KMS-11 (cell line): ENCODE data around the gene CCDC154.

Experiments
- H2AFZ ChIP-seq: fragments of 200-600 bp; sonication (generic); 2 replicates; pipeline ENCODE4 v1.6.1; 2016; ENCODE audit warnings: antibody characterized with exemption, mixed run types, low read depth
- H3K27ac ChIP-seq: fragments of 200-600 bp; sonication (generic); 2 replicates; pipeline ENCODE4 v1.6.1; 2016; ENCODE audit warnings: mild to moderate bottlenecking, mixed run types
- H3K27me3 ChIP-seq: fragments of 200-600 bp; sonication (generic); 2 replicates; pipeline ENCODE4 v1.6.1; 2017; ENCODE audit warnings: mild to moderate bottlenecking, low read depth, mixed run types, moderate library complexity; ENCODE audit not compliant: insufficient read depth
- H3K36me3 ChIP-seq: fragments of 200-600 bp; sonication (generic); 2 replicates; pipeline ENCODE4 v1.6.1; 2017; ENCODE audit warnings: mild to moderate bottlenecking, mixed run types; ENCODE audit not compliant: insufficient read depth
- H3K4me1 ChIP-seq: fragments of 200-600 bp; sonication (generic); 2 replicates; pipeline ENCODE4 v1.6.1; 2016; ENCODE audit warnings: mild to moderate bottlenecking, low read depth, mixed run types; ENCODE audit not compliant: poor library complexity, severe bottlenecking
- H3K4me2 ChIP-seq: fragments of 200-600 bp; sonication (generic); 2 replicates; pipeline ENCODE4 v1.7.0; 2016; ENCODE audit warnings: mild to moderate bottlenecking, mixed run types
- H3K4me3 ChIP-seq: fragments of 200-600 bp; sonication (generic); IDR thresholded peaks from 2 replicates; pipeline ENCODE4 v1.6.1; 2017; ENCODE audit warnings: low read depth, low read length, mixed read lengths; ENCODE audit not compliant: insufficient read depth
- H3K79me2 ChIP-seq: fragments of 200-600 bp; sonication (generic); 2 replicates; pipeline ENCODE4 v1.6.1; 2016; ENCODE audit warnings: low read depth, mixed run types; ENCODE audit not compliant: insufficient read depth
- H3K9ac ChIP-seq: fragments of 200-600 bp; sonication (generic); 2 replicates; pipeline ENCODE4 v1.6.1; 2016; ENCODE audit warnings: mild to moderate bottlenecking, mixed run types
- H4K20me1 ChIP-seq: fragments of 200-600 bp; sonication (generic); 2 replicates; pipeline ENCODE4 v1.6.1; 2016; ENCODE audit warnings: mild to moderate bottlenecking, mixed run types; ENCODE audit not compliant: insufficient read depth
- TF ChIP-seq, protein P1 (sequence below): fragments of 200-600 bp; sonication (generic); conservative IDR thresholded peaks from 2 replicates; pipeline ENCODE4 v1.6.1; 2017; ENCODE audit warnings: low read depth, mild to moderate bottlenecking, antibody characterized with exemption, low read length, moderate library complexity, mixed read lengths

CCDC154 gene

DNA sequence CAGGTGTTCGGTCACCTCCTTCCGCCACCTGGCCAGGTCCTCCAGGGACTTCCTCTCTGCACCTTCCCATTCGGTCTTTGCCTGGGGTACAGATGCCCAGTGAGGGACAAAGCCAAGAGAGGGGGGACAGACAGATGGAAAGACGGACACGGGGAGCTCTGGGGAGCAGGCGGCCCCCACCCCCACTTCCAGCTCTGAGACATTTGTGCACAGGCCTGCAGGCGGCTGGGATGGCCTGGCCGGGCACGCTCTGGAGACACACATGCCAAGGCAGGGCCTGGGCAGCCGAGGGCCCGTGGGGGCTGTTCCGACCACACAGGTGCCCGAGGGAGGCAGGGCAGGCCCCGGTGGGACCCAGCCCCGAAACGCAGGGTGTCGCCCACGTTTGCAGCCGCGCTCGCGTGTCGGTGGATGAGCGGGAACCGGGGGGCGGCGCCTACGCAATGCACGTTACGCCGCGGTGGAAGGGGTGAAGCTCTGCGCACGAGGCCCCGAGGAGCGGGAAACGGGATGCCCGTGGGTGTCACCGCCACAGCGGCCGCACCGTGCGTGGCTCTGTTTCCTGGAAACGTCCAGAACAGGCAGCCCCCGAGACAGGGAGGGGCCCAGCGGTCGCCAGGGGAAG is 7.5 kb downstream of the CCDC154 start:
- no peak overlapping the region for H3K27ac ChIP-seq
- H3K79me2 ChIP-seq, result no peaks in the 10 kb centered on the region
- H3K4me2 ChIP-seq, result no peak overlapping the region
- no peaks in the 10 kb centered on the region for H4K20me1 ChIP-seq
- peaks cover 89% of the 10 kb centered on the region for H3K27me3 ChIP-seq
- no peak overlapping the region for H2AFZ ChIP-seq
- TF ChIP-seq, protein P1, sequence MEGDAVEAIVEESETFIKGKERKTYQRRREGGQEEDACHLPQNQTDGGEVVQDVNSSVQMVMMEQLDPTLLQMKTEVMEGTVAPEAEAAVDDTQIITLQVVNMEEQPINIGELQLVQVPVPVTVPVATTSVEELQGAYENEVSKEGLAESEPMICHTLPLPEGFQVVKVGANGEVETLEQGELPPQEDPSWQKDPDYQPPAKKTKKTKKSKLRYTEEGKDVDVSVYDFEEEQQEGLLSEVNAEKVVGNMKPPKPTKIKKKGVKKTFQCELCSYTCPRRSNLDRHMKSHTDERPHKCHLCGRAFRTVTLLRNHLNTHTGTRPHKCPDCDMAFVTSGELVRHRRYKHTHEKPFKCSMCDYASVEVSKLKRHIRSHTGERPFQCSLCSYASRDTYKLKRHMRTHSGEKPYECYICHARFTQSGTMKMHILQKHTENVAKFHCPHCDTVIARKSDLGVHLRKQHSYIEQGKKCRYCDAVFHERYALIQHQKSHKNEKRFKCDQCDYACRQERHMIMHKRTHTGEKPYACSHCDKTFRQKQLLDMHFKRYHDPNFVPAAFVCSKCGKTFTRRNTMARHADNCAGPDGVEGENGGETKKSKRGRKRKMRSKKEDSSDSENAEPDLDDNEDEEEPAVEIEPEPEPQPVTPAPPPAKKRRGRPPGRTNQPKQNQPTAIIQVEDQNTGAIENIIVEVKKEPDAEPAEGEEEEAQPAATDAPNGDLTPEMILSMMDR, result no peak
- no peak overlapping the region for H3K4me3 ChIP-seq
- H3K9ac ChIP-seq, result no peak overlapping the region
- no peaks in the 10 kb centered on the region for H3K4me1 ChIP-seq
- H3K36me3 ChIP-seq, result no peaks in the 10 kb centered on the region

DNA sequence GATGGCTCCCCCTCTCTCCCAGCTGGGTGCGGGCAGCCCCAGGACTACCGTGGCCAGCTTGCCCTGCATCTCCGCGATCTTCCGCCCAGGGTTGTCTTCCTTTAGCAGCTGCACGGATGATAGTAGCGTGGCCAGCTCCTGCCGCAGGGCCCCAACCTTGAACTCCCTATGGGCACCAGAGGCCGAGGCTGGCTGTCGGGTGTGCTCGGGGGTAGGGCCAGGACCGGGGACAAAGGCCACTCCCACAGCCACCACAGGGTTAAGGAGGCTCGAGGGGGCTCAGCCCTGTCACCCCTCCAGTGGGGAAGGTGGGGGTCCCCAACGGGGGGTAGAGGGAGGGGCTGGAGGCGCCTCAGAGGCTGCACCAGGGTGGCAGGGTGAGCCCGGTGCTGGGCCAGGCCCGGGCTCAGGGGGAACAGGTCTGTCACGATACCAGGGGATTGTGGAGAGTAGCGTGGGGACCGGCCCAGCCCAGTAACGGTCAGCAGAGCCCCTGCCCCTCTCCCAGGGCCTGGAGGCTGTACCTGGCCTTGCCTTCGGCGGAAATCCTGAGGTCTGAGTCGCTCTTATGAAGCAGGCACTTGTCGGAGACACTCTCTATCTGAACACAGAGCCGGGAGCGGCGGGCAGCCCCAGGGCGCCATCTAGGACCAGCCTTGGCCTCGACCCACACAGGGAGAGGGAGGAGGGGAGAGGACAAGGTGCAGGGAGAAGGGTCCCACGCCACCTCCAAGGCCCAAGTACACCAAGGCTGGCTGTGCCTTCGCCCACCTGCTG is 8.2 kb downstream of the CCDC154 start:
- no peaks in the 10 kb centered on the region for H4K20me1 ChIP-seq
- no peak overlapping the region for H2AFZ ChIP-seq
- no peaks in the 10 kb centered on the region for H3K36me3 ChIP-seq
- no peaks in the 10 kb centered on the region for H3K79me2 ChIP-seq
- H3K27ac ChIP-seq, result no peak overlapping the region
- no peak overlapping the region for H3K9ac ChIP-seq
- TF ChIP-seq, protein P1, result no peak
- peaks cover 90% of the 10 kb centered on the region for H3K27me3 ChIP-seq
- no peak overlapping the region for H3K4me2 ChIP-seq
- H3K4me3 ChIP-seq, result no peak overlapping the region
- H3K4me1 ChIP-seq, result no peaks in the 10 kb centered on the region

DNA sequence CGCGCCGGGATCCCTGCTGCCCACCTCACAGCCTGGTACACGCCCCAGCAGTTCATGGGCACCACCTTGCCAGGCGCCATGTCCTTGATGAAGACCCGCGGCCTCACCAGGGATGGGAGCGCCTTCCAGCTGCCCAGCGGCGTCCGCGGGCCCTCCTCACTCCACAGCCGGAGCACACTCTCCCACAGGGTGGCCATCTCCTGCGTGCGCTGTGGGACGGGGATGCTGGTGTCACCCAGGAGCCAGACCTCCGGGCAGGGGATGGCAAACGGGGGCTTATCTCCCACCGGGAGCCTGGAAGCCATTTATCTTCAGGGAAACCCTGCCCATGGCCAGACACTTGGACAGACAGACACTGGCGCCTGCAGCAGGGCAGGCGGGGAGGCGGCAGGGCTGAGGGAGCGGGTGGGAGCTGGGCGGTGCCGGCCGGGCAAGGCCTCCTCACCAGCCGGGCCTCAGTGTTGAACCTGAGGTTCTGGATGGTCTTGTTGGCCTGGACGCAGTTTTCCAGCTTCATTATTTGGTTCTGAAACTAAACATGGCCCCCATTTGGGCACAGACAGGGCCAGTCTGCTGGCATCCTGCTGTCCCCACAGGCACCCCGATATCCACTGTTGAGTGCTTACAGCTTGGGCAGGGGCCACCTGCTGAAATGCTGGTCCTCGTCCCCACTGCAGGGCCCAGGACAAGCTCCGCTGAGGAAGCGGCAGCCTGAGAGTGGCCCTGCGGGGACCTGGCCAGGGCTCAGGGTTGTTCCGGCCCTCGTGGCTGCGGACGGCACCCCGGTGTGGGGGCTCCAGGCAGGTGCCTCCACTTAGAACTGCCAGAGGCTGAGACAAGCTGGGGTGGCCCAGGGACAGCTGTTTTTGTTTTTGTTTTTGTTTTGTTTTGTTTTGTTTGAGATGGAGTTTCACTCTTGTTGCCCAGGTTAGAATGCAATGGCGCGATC is 9.4 kb downstream of the CCDC154 start:
- Histone ChIP-seq H3K27ac (no peak overlapping the region), H4K20me1 (no peaks in the 10 kb centered on the region), H3K9ac (no peak overlapping the region), H2AFZ (no peak overlapping the region), H3K79me2 (no peaks in the 10 kb centered on the region), H3K36me3 (no peaks in the 10 kb centered on the region), H3K27me3 (peaks cover 91% of the 10 kb centered on the region), H3K4me3 (no peak overlapping the region), H3K4me1 (no peaks in the 10 kb centered on the region), H3K4me2 (no peak overlapping the region)
- TF ChIP-seq, protein P1, result no peak

DNA sequence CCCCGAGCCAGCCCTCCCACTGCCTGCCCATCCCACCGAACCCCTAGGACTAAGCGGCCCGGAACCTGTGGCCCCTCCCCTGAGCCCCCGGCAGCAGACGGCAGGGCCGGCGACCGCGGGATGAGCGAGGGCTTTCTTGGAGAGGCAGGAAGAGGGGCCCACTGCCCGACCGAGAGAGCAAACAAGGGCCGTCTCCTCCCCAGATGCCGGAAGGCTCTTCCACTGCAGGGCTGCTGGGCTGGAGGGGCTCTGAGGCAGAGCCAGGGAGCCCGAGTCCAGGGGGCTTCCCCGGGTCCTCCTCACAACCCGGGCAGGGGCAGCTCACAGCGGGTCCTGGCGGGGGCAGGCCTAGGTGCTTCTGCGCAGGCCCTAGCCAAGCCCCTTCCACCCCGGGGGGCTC is 10.6 kb downstream of the CCDC154 start:
- Histone ChIP-seq H4K20me1 (no peaks in the 10 kb centered on the region), H2AFZ (no peak overlapping the region), H3K4me2 (no peak overlapping the region), H3K79me2 (no peaks in the 10 kb centered on the region), H3K27me3 (peaks cover 94% of the 10 kb centered on the region), H3K4me3 (no peak overlapping the region), H3K9ac (no peak overlapping the region), H3K4me1 (no peaks in the 10 kb centered on the region), H3K27ac (no peak overlapping the region), H3K36me3 (no peaks in the 10 kb centered on the region)
- TF ChIP-seq, protein P1, result no peak
